T follicular helper cell (primary cell): ENCODE measurements around the gene HLA-DPB1.
"Not testable (repeated sequence)": the region's sequence is repeated elsewhere in the genome, so short reads cannot be mapped to it uniquely, and the experiment has no call there.

Source experiments
- DNase-seq: peaks from one replicate; pipeline ENCODE4 v3.0.0-alpha.2; 2020; ENCODE audit warnings: low read depth

HLA-DPB1 gene

DNA sequence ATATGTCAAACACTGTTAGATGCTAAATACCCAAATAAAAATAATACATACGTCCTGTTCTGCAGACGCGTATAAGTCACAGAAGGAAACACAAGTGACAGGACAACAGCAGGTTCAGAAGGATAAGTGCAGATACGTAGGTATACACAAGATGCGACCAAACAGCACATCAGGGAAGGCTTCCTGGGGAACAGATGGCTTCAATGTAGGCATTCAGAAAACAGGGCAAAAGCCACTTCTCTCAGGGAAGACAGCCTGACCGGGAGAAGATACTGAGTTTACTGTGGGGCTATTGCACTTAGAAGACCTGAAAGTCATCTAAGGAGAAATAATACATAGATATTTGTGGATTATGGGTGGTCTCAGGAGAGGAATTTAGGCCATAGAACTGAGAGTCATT lies 4.2 kb upstream of the HLA-DPB1 start:
- no peak for DNase-seq

GRCh38 chr6:33072508-33073100 lies 3.2 kb upstream of the HLA-DPB1 start:
- DNase-seq = no peak

- no peak for DNase-seq
These were observed 2.3 kb upstream of the HLA-DPB1 start, which contains the start of gene HLA-DPA1 for GRCh38 chr6:33073431-33073871. Gene HLA-DPA1 (minus strand): TSS chr6:33073649.

DNA sequence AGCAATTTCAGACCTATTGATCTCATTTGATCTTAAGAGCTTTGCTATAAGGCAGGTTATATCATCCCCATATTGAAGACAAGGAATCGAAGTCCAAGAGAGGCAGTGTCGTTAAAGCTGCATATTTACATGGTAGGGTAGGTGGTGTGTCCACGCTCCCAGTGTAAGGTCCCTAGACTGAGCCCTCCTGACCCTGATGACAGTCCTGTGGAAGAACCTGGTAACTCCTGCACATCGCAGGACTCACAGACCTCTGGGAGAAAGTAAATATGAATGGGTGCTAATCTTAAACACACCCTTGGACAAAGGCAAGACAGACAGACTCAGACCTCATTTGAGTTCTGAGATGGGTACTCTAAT lies 602 bp upstream of the HLA-DPB1 start:
- no peak for DNase-seq

DNA sequence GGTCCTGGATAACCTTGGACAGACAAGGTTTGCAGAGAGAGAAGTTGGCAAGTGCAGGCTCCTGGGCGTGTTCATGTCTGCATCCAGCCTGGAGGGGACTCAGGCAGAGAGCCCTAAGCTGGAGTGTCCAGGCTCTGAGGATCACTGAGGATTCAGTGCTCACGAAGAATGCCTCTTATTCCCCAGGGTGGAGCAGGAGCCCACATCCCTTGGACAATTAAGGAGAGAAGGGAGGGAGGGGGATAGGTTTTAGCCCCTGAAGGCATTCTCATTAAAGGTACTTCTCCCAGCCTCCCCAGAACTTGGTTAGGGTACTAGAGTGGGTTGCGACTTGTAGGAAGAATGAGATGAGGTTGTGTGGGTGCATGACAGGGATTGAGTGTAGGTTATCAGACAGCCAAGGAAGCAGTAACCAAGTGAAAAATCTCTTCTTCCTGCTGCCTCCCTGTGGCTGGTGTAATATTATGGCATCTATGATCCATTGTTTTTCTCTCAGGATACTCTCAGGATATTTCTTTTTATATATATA lies 680 bp downstream of the HLA-DPB1 start:
- DNase-seq = no peak

DNA sequence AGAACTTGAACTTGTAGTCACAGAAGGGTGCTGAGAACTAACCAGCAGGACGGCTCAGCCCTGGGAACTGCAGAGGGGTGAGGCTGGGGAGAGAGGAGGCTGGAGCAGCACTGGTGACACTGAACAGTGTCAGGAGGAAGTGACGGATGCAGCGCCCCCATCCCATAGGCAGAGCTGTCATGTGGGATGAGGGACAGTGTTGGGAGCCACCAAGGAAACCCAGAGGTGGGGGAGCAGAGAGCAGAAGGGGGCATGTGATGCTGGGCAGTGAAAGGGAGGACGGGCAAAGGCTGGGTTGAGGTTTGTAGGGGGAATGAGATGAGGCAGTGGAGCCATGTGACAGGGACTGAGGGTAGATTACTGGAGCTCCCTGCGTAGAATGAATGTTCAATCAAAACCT lies 2.1 kb downstream of the HLA-DPB1 start:
- DNase-seq = no peak

- DNase-seq = no peak
These were observed 2.7 kb downstream of the HLA-DPB1 start for GRCh38 chr6:33078442-33078841.

- DNase-seq = no peak
These were observed 3.2 kb downstream of the HLA-DPB1 start for GRCh38 chr6:33078919-33079521.

DNA sequence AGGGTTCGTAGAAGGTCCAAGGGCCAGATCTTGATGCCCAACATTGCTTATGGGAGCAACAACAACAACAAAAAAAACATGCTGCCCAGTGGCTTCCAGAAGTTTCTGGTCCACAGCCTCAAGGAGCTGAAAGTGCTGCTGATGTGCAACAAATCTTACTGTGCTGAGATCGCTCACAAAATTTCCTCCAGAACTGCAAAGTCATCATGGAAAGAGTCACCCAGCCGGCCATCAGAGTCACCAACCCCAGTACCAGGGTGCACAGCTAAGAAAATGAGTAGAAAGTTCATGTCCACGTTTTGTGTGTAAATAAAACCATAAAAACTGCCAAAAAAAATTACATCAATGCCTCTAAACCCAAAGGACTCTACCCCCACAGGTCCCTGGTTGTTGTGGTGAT lies 3.8 kb downstream of the HLA-DPB1 start:
- DNase-seq = no peak

DNA sequence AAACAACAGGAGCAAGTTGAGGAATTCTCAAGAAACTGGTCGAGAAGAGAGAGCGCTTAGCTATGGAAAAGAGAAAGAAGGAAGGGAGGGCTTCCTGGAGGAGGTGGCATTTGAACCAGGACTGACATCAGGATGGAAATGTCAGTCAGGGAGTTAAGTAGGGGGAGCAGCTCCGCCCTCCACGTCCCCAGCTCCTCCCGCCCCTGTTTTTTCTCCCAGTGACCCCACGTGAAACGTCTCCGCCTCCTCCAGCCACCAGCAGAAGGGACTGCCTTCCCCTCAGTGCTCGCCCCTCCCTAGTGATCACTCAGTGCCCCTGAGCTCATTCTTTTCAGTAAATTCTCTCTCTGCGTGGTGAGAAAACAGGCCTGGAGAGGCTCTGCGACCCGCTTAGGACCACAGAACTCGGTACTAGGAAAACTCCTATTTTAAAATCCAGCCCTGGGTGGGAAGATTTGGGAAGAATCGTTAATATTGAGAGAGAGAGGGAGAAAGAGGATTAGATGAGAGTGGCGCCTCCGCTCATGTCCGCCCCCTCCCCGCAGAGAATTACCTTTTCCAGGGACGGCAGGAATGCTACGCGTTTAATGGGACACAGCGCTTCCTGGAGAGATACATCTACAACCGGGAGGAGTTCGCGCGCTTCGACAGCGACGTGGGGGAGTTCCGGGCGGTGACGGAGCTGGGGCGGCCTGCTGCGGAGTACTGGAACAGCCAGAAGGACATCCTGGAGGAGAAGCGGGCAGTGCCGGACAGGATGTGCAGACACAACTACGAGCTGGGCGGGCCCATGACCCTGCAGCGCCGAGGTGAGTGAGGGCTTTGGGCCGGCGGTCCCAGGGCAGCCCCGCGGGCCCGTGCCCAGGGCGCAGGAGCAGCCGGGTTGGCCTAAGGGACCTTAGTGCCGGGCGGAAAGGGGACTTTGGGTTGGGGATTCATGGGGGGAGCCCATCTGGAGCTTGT lies 4.6 kb downstream of the HLA-DPB1 start:
- DNase-seq = no peak

- DNase-seq = no peak
These were observed 5.5 kb downstream of the HLA-DPB1 start for GRCh38 chr6:33081098-33081824.

- DNase-seq = no peak
These were observed 6.9 kb downstream of the HLA-DPB1 start for GRCh38 chr6:33082702-33083101.

- no peak for DNase-seq
These were observed 9.8 kb downstream of the HLA-DPB1 start for GRCh38 chr6:33085627-33086026.

DNA sequence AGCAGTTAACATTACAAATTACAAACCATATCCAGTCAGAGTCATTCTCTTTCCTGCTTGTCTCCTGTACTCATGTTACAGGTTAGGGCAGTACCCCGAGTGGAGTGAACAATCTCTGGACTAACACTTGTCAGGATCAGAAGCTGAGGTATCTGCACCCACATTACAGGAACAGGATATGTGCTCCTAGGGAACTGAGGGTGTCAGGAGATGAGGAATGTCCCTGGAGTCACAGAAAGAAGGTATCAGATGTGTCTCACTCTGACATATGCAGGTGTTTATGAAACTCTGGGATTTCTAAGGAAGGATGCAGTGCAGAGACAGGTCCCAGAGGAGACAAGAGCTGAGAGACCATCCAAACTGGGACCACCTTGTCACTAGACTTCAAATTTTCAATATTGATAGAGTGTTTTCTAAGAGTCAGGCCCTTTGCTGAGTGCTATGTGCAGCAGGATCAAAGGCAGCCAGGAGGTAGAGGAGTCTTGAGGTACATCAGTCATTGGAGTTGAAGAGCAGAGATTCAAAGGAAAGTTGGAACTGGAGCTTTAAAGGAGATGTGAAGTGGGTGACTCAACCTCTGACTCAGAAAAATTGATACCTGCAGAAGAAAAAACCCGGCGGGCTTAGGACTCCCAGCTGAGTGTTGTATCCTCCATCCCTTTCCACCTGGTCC lies 12.6 kb downstream of the HLA-DPB1 start:
- DNase-seq = no peak

DNA sequence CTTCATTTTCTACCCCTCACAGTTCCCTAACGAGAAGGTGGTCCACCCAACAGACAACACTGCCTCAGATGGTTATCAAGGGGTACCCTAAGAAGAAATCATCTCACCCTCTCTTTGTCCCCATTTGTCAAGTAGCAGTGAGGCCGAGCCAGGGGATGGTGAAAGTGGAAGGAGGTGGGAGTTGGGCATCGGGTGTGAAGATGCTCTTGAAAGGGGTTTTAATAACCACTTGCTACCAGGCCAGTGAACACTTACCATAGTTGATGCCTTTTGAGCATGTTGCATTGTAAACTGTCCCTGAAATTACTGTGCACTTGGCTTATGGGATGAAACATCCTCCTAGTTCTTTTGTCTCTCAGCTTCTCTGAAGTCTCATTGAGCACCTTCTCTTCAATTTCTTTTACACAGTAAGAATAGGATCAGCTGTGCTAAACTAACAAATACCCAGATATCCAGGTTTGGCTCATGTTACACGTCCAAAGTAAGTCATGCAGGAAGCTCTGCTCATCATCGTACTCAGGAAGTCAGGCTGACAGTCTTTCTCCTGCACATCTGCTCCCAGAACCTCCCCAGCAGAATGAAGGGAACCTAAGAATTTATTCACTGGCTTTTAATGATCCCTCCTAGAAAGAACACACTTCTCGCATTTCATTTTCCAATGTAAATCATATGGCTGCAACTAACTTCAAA lies 13.3 kb downstream of the HLA-DPB1 start:
- no peak for DNase-seq

GRCh38 chr6:33091957-33092356 lies 16.2 kb downstream of the HLA-DPB1 start:
- peak; percentile 37 for DNase-seq

- DNase-seq = no peak
These were observed 16.6 kb downstream of the HLA-DPB1 start for GRCh38 chr6:33092385-33092784.

- DNase-seq = no peak
These were observed 18.1 kb downstream of the HLA-DPB1 start for GRCh38 chr6:33093855-33094254.

DNA sequence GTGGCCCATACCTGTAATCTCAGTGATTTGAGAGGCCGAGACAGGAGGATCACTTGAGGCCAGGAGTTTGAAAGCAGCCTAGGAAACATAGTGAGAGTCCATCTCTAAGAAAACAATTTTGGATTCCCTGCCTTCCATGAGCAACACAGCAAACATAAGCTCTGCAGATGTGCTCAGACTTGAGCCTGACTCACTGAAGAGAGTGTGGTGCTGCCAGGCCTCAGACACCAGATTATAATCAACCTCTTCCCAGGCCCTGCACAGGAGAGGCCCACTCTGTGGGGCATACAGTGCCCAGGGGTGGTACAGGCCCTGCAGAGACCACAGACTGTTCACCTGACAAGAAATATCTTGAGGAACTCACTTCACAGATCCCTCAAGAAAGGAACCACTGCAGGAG lies 19.9 kb downstream of the HLA-DPB1 start:
- DNase-seq = no peak

GRCh38 chr6:33101121-33101737 lies 25.4 kb downstream of the HLA-DPB1 start:
- not testable (repeated sequence) for DNase-seq
